HL-60 (cell line): ENCODE results near the gene NRP1.

Experiments
- DNase-seq, 2 experiments: peaks; one replicate each; pipeline ENCODE4 v3.0.0-alpha.2; 2010 to 2020; ENCODE audit warnings: low read depth in 1 of 2, low spot score in 1 of 2
- H3K27ac ChIP-seq: fragments of 250-450 bp; sonication (Bioruptor Pico); replicated peaks from 2 replicates; pipeline ENCODE4 v1.5.1; 2020; ENCODE audit warnings: mild to moderate bottlenecking, moderate library complexity
- H3K27me3 ChIP-seq: fragments of 250-450 bp; sonication (Bioruptor Pico); 2 replicates; pipeline ENCODE4 v1.5.1; 2021; ENCODE audit warnings: mild to moderate bottlenecking, moderate library complexity; ENCODE audit not compliant: insufficient read depth, poor library complexity, severe bottlenecking
- H3K4me3 ChIP-seq: replicated peaks from 2 replicates; pipeline ENCODE4 v1.5.1; 2011; ENCODE audit warnings: mild to moderate bottlenecking, control low read depth, low read length; ENCODE audit not compliant: insufficient read depth
- CTCF ChIP-seq: IDR thresholded peaks from one replicate; pipeline ENCODE4 v1.5.1; 2011; ENCODE audit warnings: low read length, control low read depth, inconsistent platforms; ENCODE audit not compliant: insufficient read depth
- GABPA ChIP-seq: IDR thresholded peaks from 2 replicates; pipeline ENCODE4 v1.6.1; 2012; ENCODE audit warnings: low read depth
- POLR2AphosphoS5 ChIP-seq: IDR thresholded peaks from 2 replicates; pipeline ENCODE4 v1.6.1; 2012; ENCODE audit warnings: low read depth
- REST ChIP-seq: IDR thresholded peaks from 2 replicates; pipeline ENCODE4 v1.6.1; 2012; ENCODE audit warnings: low read depth; ENCODE audit not compliant: insufficient replicate concordance
- SPI1 ChIP-seq: IDR thresholded peaks from 2 replicates; pipeline ENCODE4 v1.6.1; 2012; ENCODE audit warnings: low read depth, mild to moderate bottlenecking, borderline replicate concordance

Gene NRP1

GRCh38 chr10:33306701-33307519, 27.6 kb downstream of the NRP1 start:
- H3K4me3 ChIP-seq: no peak overlapping the region
- no peak for DNase-seq
- no peaks in the 10 kb centered on the region for H3K27me3 ChIP-seq
- H3K27ac ChIP-seq: no peak overlapping the region
- TF ChIP-seq POLR2AphosphoS5 (no peak), REST (no peak), SPI1 (no peak), CTCF (no peak), GABPA (no peak)

- H3K27me3 ChIP-seq: no peaks in the 10 kb centered on the region
- no peak for DNase-seq
- TF ChIP-seq REST: no peak
- TF ChIP-seq SPI1: no peak
- no peak for TF ChIP-seq CTCF
- TF ChIP-seq GABPA: no peak
- no peak for TF ChIP-seq POLR2AphosphoS5
- no peak overlapping the region for H3K27ac ChIP-seq
- no peak overlapping the region for H3K4me3 ChIP-seq
Observed at GRCh38 chr10:33306126-33306525, 28.3 kb downstream of the NRP1 start.

GRCh38 chr10:33304423-33305225, 29.8 kb downstream of the NRP1 start:
- Histone ChIP-seq H3K4me3 (no peak overlapping the region), H3K27ac (no peak overlapping the region), H3K27me3 (no peaks in the 10 kb centered on the region)
- no peak for DNase-seq
- TF ChIP-seq CTCF (no peak), POLR2AphosphoS5 (no peak), SPI1 (no peak), REST (no peak), GABPA (no peak)
